ENCODE data around the gene SESN2.

SESN2 gene

DNA sequence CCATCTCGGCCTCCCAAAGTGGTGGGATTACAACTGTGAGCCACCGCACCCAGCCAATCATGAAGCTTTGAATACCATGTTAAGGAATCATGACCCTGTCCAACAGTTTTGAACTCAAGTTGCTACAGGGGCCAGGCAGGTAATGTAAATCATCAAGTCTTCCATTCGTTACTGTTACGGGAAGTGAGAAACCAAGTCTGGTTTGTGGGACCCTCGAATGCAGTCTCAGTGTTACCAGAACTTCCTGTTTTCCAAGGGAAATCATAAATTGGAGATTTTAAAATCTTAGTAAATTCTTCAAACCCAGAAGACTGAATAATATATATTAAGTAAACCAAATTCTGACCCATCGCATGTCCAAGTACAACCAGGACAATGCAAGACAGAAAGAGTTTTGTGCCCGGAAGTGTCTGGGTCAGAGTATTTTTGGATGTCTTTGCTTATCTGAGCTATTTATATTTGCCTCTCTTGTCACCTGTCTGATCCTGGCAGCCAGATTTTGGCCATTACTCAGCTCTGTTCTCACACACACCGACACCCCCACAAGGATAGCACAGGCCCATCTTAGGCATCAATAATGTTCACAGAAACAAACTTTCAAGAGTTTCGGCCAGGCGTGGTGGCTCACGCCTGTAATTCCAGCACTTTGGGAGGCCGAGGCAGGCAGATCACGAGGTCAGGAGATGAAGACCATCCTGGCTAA is 14.6 kb upstream of the SESN2 start:
- FAIRE-seq (no peak), DNase-seq (ENCODE audit: insufficient read length, low spot score) (no peak)
- TF ChIP-seq, protein P1, sequence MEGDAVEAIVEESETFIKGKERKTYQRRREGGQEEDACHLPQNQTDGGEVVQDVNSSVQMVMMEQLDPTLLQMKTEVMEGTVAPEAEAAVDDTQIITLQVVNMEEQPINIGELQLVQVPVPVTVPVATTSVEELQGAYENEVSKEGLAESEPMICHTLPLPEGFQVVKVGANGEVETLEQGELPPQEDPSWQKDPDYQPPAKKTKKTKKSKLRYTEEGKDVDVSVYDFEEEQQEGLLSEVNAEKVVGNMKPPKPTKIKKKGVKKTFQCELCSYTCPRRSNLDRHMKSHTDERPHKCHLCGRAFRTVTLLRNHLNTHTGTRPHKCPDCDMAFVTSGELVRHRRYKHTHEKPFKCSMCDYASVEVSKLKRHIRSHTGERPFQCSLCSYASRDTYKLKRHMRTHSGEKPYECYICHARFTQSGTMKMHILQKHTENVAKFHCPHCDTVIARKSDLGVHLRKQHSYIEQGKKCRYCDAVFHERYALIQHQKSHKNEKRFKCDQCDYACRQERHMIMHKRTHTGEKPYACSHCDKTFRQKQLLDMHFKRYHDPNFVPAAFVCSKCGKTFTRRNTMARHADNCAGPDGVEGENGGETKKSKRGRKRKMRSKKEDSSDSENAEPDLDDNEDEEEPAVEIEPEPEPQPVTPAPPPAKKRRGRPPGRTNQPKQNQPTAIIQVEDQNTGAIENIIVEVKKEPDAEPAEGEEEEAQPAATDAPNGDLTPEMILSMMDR (IDR thresholded peaks at IDR 0.05; ENCODE audit: insufficient read depth, missing control alignments): no peak

GRCh38 chr1:28246427-28246832 is 12.9 kb upstream of the SESN2 start:
- DNase-seq (ENCODE audit: insufficient read length, low spot score): no peak
- TF ChIP-seq, protein P1 (IDR thresholded peaks at IDR 0.05; ENCODE audit: insufficient read depth, missing control alignments): no peak
- FAIRE-seq: no peak

DNA sequence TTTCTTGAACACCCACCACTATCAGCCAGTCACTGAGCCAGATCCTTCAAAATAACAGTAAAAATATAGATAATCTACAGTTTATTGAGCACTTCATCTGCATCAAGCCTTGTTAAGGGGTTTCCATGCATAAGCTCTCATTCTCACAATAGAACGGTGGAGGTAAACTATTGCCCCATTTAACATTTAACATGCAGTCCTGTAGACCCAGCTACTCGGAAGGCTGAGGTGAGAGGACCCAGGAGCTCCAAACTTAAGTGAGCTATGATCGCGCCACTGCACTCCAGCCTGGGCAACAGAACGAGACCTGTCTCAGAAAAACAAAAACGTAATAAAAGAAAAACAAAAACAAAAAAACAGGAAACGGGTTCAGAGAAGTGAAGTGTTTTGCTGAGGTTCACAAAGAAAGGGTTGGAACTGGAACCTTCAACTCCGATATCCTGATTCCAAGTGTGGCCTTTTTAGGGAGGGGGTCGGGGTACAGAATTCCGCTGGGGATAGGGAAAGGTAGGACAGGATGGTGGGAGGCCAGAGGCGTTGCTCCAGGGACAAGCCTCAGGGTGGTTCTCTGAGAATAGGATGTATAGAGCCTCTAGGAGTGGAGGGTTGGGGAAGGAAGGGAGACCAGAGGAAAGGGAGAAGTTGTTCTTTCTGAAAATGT is 11.6 kb upstream of the SESN2 start:
- no peak for DNase-seq (ENCODE audit: insufficient read length, low spot score)
- TF ChIP-seq, protein P1 (IDR thresholded peaks at IDR 0.05; ENCODE audit: insufficient read depth, missing control alignments): no peak
- no peak for FAIRE-seq

DNA sequence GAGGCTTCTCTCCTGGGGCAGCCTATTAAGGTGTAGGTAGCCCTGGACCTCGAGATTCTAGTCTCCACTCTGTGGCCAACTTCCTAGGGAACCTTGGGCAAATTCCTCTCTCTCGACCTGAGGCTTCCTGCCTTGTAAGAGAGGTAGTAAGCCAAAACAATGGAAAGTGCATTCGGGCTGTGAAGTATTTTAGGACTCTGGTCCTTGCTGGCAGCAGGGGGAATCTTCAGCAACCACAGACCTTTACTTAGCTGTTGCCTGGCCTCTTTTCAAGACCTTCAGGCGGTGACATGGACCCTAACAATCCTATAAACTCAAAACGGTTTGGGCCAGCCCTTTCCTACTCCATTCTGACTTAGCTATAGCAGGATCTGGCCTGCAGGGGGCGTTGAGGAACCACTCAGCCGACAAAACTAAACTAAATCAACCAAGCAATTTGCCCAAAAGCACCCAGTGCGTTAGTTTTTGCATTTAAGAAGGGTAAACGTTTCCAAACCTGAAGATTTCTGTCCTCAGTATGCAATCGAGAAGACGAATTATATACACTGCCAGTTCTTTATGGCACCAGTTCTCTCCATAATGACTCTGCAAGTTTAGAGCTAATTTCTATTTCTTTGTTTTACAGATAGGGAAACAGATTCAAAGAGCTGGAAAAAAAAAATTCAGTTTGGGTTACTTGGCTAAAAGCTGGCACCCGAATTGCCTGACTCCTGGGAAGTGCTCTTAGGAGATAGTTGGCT is 10.9 kb upstream of the SESN2 start:
- no peak for DNase-seq (ENCODE audit: insufficient read length, low spot score)
- TF ChIP-seq, protein P1 (IDR thresholded peaks at IDR 0.05; ENCODE audit: insufficient read depth, missing control alignments): peak; percentile 97
- FAIRE-seq: no peak

DNA sequence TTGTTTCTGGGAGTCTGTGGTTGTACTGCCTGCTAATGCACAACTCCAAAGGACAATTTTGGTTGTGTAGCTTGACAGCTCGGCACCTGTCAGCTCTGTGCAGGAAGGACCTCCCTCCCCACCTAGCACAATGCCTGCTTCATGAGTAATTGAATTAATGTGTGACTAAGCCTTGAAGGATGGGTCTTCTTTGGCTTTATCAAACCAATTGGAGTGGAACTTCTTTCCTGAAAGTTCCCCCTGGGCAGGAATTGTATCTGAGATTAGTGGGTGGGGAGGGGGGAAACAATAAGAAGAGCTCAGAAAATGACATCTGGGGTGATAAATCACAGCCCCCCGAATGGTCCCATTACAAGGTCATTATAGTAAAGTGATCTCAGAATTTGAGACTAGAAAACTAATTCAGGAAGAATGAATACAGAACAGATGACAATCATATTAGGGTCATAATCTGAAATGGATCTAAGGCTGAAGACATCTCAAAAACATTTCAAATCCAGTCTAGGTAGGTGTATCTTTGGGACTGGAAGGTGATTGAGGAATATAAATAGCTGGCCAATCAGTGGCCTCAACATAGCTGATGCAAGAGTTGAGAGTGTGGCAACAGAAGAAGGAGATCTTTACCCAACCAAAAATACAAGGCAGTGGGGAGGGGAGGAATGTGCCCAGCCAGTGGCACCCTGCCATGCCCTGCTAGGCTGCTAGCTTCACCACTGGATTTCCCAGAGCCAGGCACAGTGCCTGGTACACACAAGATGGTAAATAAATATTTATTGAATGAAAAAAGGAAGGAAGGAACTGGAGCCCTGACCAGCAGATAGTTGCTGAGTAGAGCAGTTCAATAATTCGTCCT is 10.1 kb upstream of the SESN2 start:
- TF ChIP-seq, protein P1 (IDR thresholded peaks at IDR 0.05; ENCODE audit: insufficient read depth, missing control alignments): no peak
- FAIRE-seq (no peak), DNase-seq (ENCODE audit: insufficient read length, low spot score) (no peak)

DNA sequence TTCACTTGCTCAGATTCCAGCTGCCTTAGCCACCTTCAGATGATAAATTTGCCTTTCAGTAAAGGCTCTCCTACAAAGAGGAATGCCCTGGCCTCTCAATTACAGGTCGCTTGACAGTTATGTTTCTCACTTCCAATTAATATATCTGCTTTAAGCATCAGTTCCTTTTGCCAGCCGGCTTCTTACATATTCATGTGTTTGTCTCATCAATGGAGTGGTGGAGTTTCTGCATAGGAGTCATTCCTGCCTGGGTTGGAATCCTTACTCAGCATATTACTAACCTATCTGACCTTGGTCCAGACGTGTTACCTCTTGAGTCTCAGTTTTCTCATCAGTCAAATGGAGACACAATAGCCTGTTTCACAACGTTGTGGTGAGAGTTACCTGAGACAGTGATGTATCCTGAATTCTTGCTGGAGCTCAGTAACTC is 9.4 kb upstream of the SESN2 start:
- FAIRE-seq: no peak
- DNase-seq (ENCODE audit: insufficient read length, low spot score): no peak

More for the DNA sequence above, 9.4 kb upstream of the SESN2 start:
- TF ChIP-seq, protein P1 (IDR thresholded peaks at IDR 0.05; ENCODE audit: insufficient read depth, missing control alignments): no peak
